A549 (cell line): ENCODE measurements around the gene MINDY4. TPM values are rescaled to one million over a fixed set of nuclear protein-coding genes. Genes with fewer than 3 reads are reported as not detected.

Experiments
- ATAC-seq, 2 experiments: fragments of 200-7000 bp in 1 of 2; fragments of >200 bp in 1 of 2; cut with Nextera tagmentation in 1 of 2; cut with Tn5 transposase in 1 of 2; 3 replicates each; pipeline versions ENCODE4 v1.8.0 to v1.9.1; 2018 to 2020; ENCODE audit warnings: mild to moderate bottlenecking in 1 of 2, moderate library complexity in 1 of 2
- CTCF ChIA-PET: fragments of 300-600 bp; sonication (Branson Sonifier 250); formaldehyde crosslinking; extraction: SDS; loops from one replicate; lab custom pipeline; 2021; ENCODE audit warnings: antibody characterized with exemption, inconsistent platforms; lab: Yijun Ruan, JAX
- POLR2A ChIA-PET: fragments of 350-600 bp; formaldehyde crosslinking; extraction: SDS; loops from one replicate; lab custom pipeline; 2021; ENCODE audit warnings: antibody characterized with exemption, inconsistent platforms; lab: Yijun Ruan, JAX
- DNase-seq, 2 experiments: peaks; one replicate each; pipeline versions ENCODE4 v3.0.0 to v3.0.0-alpha.2; 2011 to 2016; ENCODE audit warnings: low read depth in 1 of 2, low spot score in 1 of 2
- FAIRE-seq: peaks from 2 replicates; lab custom pipeline; 2011; peaks lifted over from hg19 to GRCh38; lab: Jason Lieb, UNC
- H3K27ac ChIP-seq, 2 experiments: fragments of >200 bp; sonication (Bioruptor Twin); formaldehyde crosslinking; 3 replicates each; pipeline ENCODE4 v1.5.1; 2016 to 2017
- H3K4me1 ChIP-seq: fragments of >200 bp; sonication (Bioruptor Twin); formaldehyde crosslinking; 3 replicates; pipeline ENCODE4 v1.6.1; 2016
- H3K4me2 ChIP-seq: fragments of >200 bp; sonication (Bioruptor Twin); formaldehyde crosslinking; 3 replicates; pipeline ENCODE4 v1.6.1; 2016
- H3K4me3 ChIP-seq: fragments of >200 bp; sonication (Bioruptor Twin); formaldehyde crosslinking; 3 replicates; pipeline ENCODE4 v1.5.1; 2016
- H3K9me3 ChIP-seq: fragments of >200 bp; sonication (Bioruptor Twin); formaldehyde crosslinking; 3 replicates; pipeline ENCODE4 v1.6.1; 2016
- CBX2 ChIP-seq: fragments of 200-600 bp; sonication (generic); IDR thresholded peaks from 2 replicates; pipeline ENCODE4 v1.6.1; 2016; ENCODE audit warnings: low read depth, mild to moderate bottlenecking, borderline replicate concordance
- CBX8 ChIP-seq: fragments of 200-600 bp; sonication (generic); IDR thresholded peaks from 2 replicates; pipeline ENCODE4 v1.6.1; 2016
- CEBPB ChIP-seq, 2 experiments: fragments of >200 bp in 1 of 2; sonication (Bioruptor Twin) in 1 of 2; formaldehyde crosslinking in 1 of 2; IDR thresholded peaks; 2 replicates each; pipeline ENCODE4 v1.6.1; 2012 to 2016
- CTCF ChIP-seq: fragments of >200 bp; sonication (Bioruptor Twin); formaldehyde crosslinking; IDR thresholded peaks from 3 replicates; pipeline ENCODE4 v1.5.1; 2016
- E2F6 ChIP-seq: IDR thresholded peaks from 2 replicates; pipeline ENCODE4 v1.6.1; 2012; ENCODE audit warnings: low read depth, borderline replicate concordance
- EHF ChIP-seq: fragments of 250-450 bp; sonication (Bioruptor Pico); IDR thresholded peaks from 2 replicates; pipeline ENCODE4 v1.5.0; 2020; ENCODE audit warnings: mild to moderate bottlenecking
- EP300 ChIP-seq, 2 experiments: fragments of >200 bp; sonication (Bioruptor Twin); formaldehyde crosslinking; IDR thresholded peaks; 2 replicates in 1 of 2; 3 replicates in 1 of 2; pipeline ENCODE4 v1.6.1; 2016 to 2017
- ESRRA ChIP-seq: fragments of 150-350 bp; IDR thresholded peaks from 2 replicates; pipeline ENCODE4 v1.6.1; 2014; ENCODE audit warnings: mild to moderate bottlenecking, low read length, borderline replicate concordance
- FOSB ChIP-seq: fragments of 250-450 bp; sonication (Bioruptor Pico); IDR thresholded peaks from 2 replicates; pipeline ENCODE4 v1.5.0; 2020; ENCODE audit warnings: mild to moderate bottlenecking, moderate library complexity
- FOXS1 ChIP-seq: fragments of 250-450 bp; sonication (Bioruptor Pico); IDR thresholded peaks from 2 replicates; pipeline ENCODE4 v1.5.0; 2020; ENCODE audit warnings: mild to moderate bottlenecking, moderate library complexity
- GATA3 ChIP-seq: IDR thresholded peaks from 2 replicates; pipeline ENCODE4 v1.6.1; 2012; ENCODE audit warnings: borderline replicate concordance
- HES2 ChIP-seq: fragments of >200 bp; sonication (Bioruptor Twin); formaldehyde crosslinking; IDR thresholded peaks from 2 replicates; pipeline ENCODE4 v1.6.1; 2016
- HEYL ChIP-seq: fragments of 250-450 bp; sonication (Bioruptor Pico); IDR thresholded peaks from 2 replicates; pipeline ENCODE4 v1.8.0; 2021; ENCODE audit warnings: mild to moderate bottlenecking, moderate library complexity
- HMGXB4 ChIP-seq: fragments of 250-450 bp; sonication (Bioruptor Pico); IDR thresholded peaks from 2 replicates; pipeline ENCODE4 v1.5.0; 2021; ENCODE audit warnings: mild to moderate bottlenecking, moderate library complexity, borderline replicate concordance
- HOXA7 ChIP-seq: fragments of 250-450 bp; sonication (Bioruptor Pico); IDR thresholded peaks from 2 replicates; pipeline ENCODE4 v1.5.0; 2020; ENCODE audit warnings: mild to moderate bottlenecking, moderate library complexity
- HOXB13 ChIP-seq: fragments of 250-450 bp; sonication (Bioruptor Pico); IDR thresholded peaks from 2 replicates; pipeline ENCODE4 v1.5.0; 2020; ENCODE audit warnings: low read depth, mild to moderate bottlenecking, moderate library complexity
- JUN ChIP-seq, 2 experiments: fragments of >200 bp; sonication (Bioruptor Twin); formaldehyde crosslinking; IDR thresholded peaks; 2 replicates in 1 of 2; 3 replicates in 1 of 2; pipeline ENCODE4 v1.6.1; 2016 to 2017
- KDM1A ChIP-seq: fragments of 200-600 bp; sonication (generic); IDR thresholded peaks from 2 replicates; pipeline ENCODE4 v1.6.1; 2016; ENCODE audit warnings: low read depth, mild to moderate bottlenecking
- NR3C1 ChIP-seq: fragments of >200 bp; sonication (Bioruptor Twin); formaldehyde crosslinking; IDR thresholded peaks from 3 replicates; pipeline ENCODE4 v1.6.1; 2017
- PHF8 ChIP-seq: fragments of 200-600 bp; sonication (generic); IDR thresholded peaks from 2 replicates; pipeline ENCODE4 v1.6.1; 2016; ENCODE audit warnings: low read depth, mild to moderate bottlenecking, antibody characterized with exemption, moderate library complexity, borderline replicate concordance
- RAD21 ChIP-seq, 2 experiments: fragments of >200 bp in 1 of 2; sonication (Bioruptor Twin) in 1 of 2; formaldehyde crosslinking in 1 of 2; IDR thresholded peaks in 1 of 2; conservative IDR thresholded peaks in 1 of 2; 2 replicates in 1 of 2; 3 replicates in 1 of 2; pipeline ENCODE4 v1.6.1; 2012 to 2018; ENCODE audit warnings: inconsistent platforms in 1 of 2
- RCOR1 ChIP-seq: fragments of 150-350 bp; IDR thresholded peaks from 2 replicates; pipeline ENCODE4 v1.6.1; 2014; ENCODE audit warnings: antibody characterized with exemption, low read length, low read depth
- RFX5 ChIP-seq: fragments of 450-650 bp; IDR thresholded peaks from 2 replicates; pipeline ENCODE4 v1.7.1; 2014; ENCODE audit warnings: antibody characterized with exemption, mild to moderate bottlenecking, moderate library complexity
- SMC3 ChIP-seq: fragments of >200 bp; sonication (Bioruptor Twin); formaldehyde crosslinking; IDR thresholded peaks from 3 replicates; pipeline ENCODE4 v1.6.1; 2018; ENCODE audit warnings: inconsistent platforms
- SREBF2 ChIP-seq: fragments of 450-650 bp; IDR thresholded peaks from 2 replicates; pipeline ENCODE4 v1.6.1; 2014; ENCODE audit warnings: mild to moderate bottlenecking, moderate library complexity
- USF2 ChIP-seq: fragments of 450-650 bp; IDR thresholded peaks from 2 replicates; pipeline ENCODE4 v1.6.1; 2014; ENCODE audit warnings: antibody characterized with exemption
- ZFP36 ChIP-seq: fragments of 450-650 bp; IDR thresholded peaks from 2 replicates; pipeline ENCODE4 v1.6.1; 2014; ENCODE audit warnings: borderline replicate concordance; ENCODE audit not compliant: partially characterized antibody
- WGBS: methylation state at CpG from one replicate; pipeline ENCODE4 v1.1.6; 2017; ENCODE audit errors: missing lambda C conversion rate; 5-methylcytosine and 5-hydroxymethylcytosine counted together
- polyA plus RNA-seq, 4 experiments: library from polyadenylated mRNA; depleted of rRNA in 3 of 4; stranded (reverse); fragments of >200 nt; fragmentation: RNase III in 1 of 4; extraction: RNeasy Plus Mini Kit Qiagen cat#74134 plus additional on column Dnase treatment in 1 of 4; gene quantifications; 2 replicates in 3 of 4; 3 replicates in 1 of 4; pipeline ENCODE4 v1.2.3, GENCODE V29; 2011 to 2017

The MINDY4 gene
- polyA plus RNA-seq, 2 of the 4 experiments (the other 2 are of a cell fraction): 1.8 to 3.6 TPM

GRCh38 chr7:30921540-30922401 lies 150.6 kb downstream of the MINDY4 start:
- Histone ChIP-seq H3K4me3 (no peak overlapping the region), H3K9me3 (peaks cover under 1% of the 10 kb centered on the region; the same call in 1 of the 3 replicates), H3K27ac (no peak overlapping the region), H3K4me2 (no peak overlapping the region), H3K4me1 (peaks cover 12% of the 10 kb centered on the region; the same call in 2 of the 3 replicates)
- TF ChIP-seq ESRRA (no peak), SREBF2 (no peak), SMC3 (no peak), E2F6 (no peak), PHF8 (no peak), RCOR1 (no peak), NR3C1 (no peak), HES2 (no peak), CTCF (no peak), EP300 (IDR thresholded peaks at IDR 0.05) (no peak), FOXS1 (CRISPR knock-in tag) (no peak), HEYL (CRISPR knock-in tag) (no peak), CEBPB (IDR thresholded peaks at IDR 0.05) (no peak), CBX2 (no peak), EHF (CRISPR knock-in tag) (no peak), FOSB (no peak), GATA3 (no peak), RAD21 (conservative IDR thresholded peaks at IDR 0.05 in 1 of 2, IDR thresholded peaks at IDR 0.05 in 1 of 2) (no peak)
- 80% methylated on average over 10 of the region's 19 CpGs for WGBS
- FAIRE-seq (no peak), ATAC-seq (no peak; a peak in 1 of 6 replicates), DNase-seq (no peak)
- ChIA-PET POLR2A (no interaction called here), CTCF (interaction anchor here (2.3 kb wide), 1 partner anchor 17 kb away, joined by 11 read pairs; no protein-coding TSS in a partner anchor)

- Histone ChIP-seq H3K4me3 (no peak overlapping the region), H3K4me1 (peaks cover 12% of the 10 kb centered on the region; the same call in 2 of the 3 replicates), H3K4me2 (no peak overlapping the region), H3K9me3 (peaks cover 5% of the 10 kb centered on the region; the same call in 1 of the 3 replicates), H3K27ac (no peak overlapping the region)
- WGBS: 94% methylated on average over 4 of the region's 9 CpGs
- ChIA-PET CTCF (interaction anchor here (0.9 to 2.3 kb wide), 3 partner anchors 11 to 61 kb away, joined by 3 to 11 read pairs (median 6); no protein-coding TSS in a partner anchor), POLR2A (no interaction called here)
- DNase-seq (no peak), FAIRE-seq (no peak), ATAC-seq (no peak)
- TF ChIP-seq ZFP36 (no peak), FOSB (no peak), RAD21 (conservative IDR thresholded peaks at IDR 0.05 in 1 of 2, IDR thresholded peaks at IDR 0.05 in 1 of 2) (no peak), RFX5 (no peak), JUN (IDR thresholded peaks at IDR 0.05) (no peak), HOXB13 (CRISPR knock-in tag) (no peak), CBX2 (no peak), HMGXB4 (CRISPR knock-in tag) (no peak), HOXA7 (CRISPR knock-in tag) (no peak), FOXS1 (CRISPR knock-in tag) (no peak), KDM1A (no peak), HEYL (CRISPR knock-in tag) (no peak), USF2 (no peak), CBX8 (no peak)
Observed at GRCh38 chr7:30922596-30922995, 151.4 kb downstream of the MINDY4 start.
